GM21717 (cell line): Measurements from ENCODE around the gene SEMA4B.
"Not testable (repeated sequence)": the region's sequence is repeated elsewhere in the genome, so short reads cannot be mapped to it uniquely, and the experiment has no call there.

Source experiments
- ATAC-seq: cut with Tn5 transposase; IDR thresholded peaks from one replicate; pipeline ENCODE4 v1.9.1; 2021; ENCODE audit warnings: mild to moderate bottlenecking, moderate library complexity; ENCODE audit not compliant: unreplicated experiment

Gene SEMA4B

GRCh38 chr15:90201130-90201943 is at the start of gene SEMA4B:
SEMA4B (plus strand) TSS chr15:90201330; CDS start chr15:90201579, 249 bp downstream.
- ATAC-seq: peak; percentile 86

DNA sequence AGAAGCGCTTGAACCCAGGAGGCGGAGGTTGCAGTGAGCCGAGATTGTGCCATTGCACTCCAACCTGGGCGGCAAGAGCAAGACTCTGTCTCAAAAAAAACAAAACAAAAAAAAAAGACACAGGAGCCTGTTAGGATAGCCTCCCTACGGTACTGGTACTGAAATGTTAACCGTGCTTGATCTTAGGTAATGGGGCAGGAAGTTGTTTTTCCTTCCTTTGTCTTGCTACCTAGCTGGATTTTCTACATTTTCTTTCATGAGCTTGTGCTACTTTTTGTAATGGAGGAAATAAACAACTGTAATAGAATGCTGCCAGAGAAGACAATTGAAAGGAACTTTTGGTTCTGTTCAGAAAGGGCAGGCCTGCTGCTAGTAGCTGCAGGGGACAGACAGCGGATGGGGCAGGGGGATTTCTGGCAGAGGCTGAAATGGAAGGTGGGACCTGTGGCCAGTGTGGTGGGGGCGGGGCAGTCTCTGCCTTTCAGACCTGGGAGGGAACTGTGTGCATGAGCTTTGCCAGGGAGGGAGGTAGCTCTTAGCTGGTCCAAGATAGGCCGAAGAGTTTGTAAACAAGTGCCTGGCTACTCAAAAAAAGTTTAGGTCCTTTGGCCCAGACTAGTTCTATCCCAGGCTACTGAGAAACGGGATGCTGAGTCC is 49.0 kb upstream of the SEMA4B start:
- no peak for ATAC-seq

DNA sequence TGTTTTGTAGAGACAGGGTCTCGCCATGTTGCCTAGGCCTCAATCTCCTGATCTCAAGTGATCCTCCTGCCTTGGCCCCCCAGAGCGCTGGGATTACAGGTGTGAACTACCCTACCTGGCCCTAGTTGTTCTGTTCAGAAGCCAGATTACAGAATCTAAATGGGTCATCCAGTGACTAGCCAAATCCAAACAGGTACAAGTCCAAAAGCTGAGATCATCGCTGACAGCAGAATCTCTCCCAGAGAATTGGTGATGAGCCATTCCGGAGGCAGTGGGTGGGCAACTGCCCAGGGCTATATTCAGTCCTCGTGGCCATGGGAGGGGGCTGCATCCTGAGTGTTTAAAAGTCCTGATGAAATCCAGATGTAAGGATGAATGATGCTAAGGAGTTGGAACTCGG is 47.5 kb upstream of the SEMA4B start:
- no peak for ATAC-seq

GRCh38 chr15:90154246-90154645 is 46.9 kb upstream of the SEMA4B start:
- no peak for ATAC-seq

GRCh38 chr15:90154861-90155626 is 46.1 kb upstream of the SEMA4B start:
- ATAC-seq: no peak

DNA sequence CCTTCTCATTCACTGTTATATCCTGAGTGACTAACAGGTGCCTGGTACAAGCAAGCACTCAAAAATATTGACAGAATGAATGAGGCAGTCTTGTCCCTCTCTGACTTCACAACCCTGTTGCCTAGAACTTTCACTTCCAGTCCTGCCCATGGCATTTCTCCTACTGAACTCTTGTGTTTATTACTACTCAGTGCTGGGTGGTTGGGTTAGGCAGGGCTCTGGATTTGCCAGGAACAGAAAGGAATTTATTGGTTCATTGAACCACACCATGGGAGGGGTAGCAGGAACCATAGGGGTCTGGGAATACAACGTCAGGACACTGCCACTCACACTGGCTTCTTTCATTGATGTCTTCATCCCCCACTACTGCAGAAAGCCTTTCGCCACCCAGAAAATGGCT is 41.9 kb upstream of the SEMA4B start:
- ATAC-seq: no peak

DNA sequence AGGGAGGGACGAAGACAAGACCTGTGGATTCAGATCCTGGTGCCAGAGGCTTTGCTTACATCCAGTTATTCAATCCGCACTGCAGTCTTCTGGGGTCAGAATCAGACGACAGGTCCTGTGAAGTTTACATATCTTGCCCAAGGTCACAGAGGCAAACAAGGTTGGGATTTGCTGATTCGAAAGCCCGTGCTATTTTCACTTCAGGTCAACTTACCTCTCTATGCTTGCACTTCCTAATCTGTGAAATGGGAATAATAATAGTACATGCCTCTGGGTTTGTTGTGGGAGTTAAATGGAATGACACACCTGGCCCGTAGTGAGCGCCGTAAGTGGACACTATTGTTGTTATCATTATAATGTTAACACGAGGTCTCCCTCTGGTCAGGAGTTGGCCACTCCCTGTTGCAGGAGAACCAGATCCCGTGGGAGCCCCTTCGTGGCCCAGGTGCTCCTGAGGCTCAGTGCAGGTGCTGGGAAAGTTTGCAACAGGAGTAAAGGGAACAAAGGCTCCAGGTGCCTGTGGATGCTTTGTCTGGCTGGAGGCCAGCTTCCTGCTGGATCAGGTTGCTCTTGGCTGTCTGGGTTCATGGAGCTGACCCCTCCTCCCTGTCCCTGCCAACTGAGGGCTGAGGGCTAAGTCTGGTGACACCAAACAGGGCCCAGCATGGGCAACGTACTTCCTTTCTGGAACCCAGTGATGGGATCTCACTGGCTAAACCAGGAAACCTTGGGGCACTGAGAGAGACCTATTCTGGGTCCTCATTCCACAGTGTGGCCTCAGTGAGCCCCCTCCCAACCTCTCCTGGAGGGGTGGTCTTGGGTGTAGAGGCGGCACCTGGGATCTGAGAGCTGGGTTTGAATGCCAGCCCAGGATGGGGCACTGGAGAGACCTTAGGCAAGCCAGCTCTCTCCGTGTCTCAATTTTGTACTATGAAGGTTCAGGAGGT is 40.1 kb upstream of the SEMA4B start:
- ATAC-seq: no peak

DNA sequence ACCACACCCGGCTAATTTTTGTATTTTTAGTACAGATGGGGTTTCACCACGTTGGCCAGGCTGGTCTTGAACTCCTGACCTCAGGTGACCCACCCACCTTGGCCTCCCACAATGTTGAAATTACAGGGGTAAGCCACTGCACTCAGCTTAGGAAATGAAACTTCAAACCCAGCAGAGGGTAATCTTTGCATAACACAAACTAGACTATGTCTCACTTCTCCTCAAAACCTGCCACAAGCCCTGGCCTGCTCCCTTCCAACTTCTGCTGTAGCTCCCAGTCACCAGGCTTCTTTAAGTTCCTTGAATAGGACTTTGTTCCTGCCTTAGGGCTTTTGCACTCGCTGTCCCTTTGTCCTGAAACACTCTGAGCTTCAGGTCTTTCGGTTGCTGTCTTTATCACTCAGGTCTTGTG is 39.2 kb upstream of the SEMA4B start:
- ATAC-seq: peak; percentile 85

DNA sequence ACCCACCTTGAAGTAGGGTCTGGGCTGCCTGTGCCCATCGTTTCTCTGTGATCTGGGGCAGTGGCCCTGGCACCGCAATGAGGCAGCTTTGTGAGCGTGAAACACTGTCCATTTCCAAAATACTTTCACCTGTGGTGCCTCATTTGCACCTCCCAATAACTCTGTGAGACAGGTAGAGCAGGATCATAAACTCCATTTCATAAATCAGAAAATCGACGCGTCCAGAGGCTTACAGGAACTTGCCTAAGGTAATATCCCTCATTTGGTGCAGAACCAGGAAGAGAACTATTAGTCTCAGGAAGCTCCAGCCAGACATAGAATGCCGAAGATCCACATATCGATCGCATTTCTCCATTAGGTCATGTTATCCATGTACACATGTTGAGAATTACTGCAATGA is 38.2 kb upstream of the SEMA4B start:
- ATAC-seq: no peak

- not testable (repeated sequence) for ATAC-seq
These were observed 36.9 kb upstream of the SEMA4B start for GRCh38 chr15:90164239-90164638.

DNA sequence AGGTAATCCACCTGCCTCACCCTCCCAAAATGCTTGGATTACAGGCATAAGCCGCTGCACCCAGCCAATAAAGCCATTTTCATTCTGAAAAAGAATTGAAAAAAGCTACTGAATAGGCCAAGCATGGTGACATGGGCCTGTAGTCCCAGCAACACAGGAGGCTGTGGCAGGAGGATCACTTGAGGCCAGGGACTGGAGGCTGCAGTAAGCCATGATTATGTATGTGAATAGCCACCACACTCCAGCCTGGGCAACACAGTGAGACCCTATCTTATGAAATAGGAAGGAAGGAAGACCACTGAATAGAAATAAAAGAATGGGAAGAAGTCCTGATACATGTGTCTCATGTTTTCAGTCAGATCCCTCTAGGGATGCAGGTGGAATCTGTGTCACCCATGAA is 36.0 kb upstream of the SEMA4B start:
- ATAC-seq: no peak

DNA sequence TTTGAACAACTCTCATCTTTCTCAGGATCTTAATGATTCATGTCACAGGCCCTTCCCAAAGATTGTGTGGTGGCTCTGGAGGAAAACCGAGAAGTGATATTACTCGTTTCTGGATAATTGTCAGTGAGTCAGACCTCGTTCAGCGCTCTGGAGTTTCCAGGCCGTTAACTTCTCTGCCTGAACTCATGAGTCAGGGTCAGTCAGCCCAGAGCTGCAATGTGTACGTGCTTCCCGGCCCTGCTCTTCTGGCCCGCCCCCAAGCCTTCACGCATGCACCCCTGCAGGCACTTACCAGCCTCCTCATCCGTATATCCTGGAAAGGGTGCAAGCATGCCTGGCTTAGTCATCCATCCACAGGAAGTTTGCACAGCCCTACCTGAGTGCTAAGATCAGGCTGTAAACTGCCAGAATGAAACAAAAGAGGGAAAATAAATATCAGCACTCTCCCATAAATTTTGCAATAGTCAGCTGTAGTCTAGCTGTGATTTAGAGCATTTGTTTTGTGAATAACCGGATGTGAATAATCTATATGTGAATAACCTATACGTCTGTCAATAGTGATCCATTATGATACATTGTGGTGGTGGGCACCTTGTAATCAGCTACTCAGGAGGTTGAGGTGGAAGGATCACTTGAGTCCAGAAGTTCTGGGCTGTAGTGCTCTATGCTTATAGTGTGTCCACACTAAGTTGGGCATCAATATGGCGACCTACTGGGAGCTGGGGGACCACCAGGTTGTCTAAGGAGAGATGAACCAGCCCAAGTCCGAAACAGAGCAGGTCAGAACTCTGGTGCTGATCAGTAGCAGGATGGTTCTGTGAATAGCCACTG is 35.3 kb upstream of the SEMA4B start:
- peak; percentile 44 for ATAC-seq

GRCh38 chr15:90167121-90167520 is 34.0 kb upstream of the SEMA4B start:
- no peak for ATAC-seq

- ATAC-seq: no peak
These were observed 29.5 kb upstream of the SEMA4B start for GRCh38 chr15:90171623-90172022.

GRCh38 chr15:90173372-90173771 is 27.8 kb upstream of the SEMA4B start:
- ATAC-seq: no peak

DNA sequence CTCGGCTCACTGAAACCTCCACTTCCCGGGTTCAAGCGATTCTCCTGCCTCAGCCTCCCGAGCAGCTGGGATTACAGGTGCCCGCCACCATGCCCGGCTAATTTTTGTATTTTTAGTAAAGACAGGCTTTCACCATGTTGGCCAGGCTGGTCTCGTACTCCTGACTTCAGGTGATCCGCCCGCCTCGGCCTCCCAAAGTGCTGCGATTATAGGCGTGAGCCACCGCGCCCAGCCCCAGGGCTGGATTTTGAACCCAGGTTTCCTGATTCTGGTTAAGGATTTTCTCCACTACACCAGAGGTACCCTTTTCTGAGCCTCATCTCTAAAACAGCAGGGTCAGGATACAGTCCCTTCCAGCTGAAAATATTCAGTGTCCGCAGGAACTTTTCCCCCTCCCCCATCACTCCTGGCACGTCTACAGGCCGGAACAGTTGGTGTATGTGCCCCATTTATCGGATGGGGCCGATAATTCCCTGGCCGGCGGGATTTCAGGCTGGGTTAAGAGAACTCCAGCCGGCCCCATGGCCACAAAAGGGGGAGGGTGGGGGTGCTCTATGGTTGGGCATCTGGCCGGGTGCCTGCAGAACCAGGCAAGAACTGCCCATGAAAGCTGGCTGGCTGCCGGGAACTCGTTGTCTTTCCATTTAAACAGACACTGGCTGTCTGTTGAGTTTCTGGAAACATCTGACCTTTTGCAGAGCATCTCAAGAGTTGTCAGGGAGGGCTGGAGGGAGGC is 26.8 kb upstream of the SEMA4B start:
- no peak for ATAC-seq

DNA sequence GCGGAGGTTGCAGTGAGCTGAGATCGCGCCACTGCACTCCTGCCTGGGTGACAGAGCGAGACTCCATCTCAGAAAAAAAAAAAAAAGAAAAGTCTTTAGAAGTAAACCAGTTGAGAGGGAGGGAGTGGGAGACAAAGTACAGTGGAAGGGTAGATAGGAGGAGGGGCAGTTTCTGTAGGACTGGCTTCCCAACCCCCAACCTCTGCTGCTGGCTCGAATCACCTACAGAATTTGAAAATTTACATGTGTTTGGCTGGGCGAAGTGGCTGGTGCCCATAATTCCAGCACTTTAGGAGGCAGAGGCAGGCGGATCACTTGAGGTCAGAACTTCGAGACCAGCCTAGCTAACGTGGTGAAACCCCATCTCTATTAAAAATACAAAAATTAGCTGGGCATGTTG is 24.1 kb upstream of the SEMA4B start:
- ATAC-seq: no peak

DNA sequence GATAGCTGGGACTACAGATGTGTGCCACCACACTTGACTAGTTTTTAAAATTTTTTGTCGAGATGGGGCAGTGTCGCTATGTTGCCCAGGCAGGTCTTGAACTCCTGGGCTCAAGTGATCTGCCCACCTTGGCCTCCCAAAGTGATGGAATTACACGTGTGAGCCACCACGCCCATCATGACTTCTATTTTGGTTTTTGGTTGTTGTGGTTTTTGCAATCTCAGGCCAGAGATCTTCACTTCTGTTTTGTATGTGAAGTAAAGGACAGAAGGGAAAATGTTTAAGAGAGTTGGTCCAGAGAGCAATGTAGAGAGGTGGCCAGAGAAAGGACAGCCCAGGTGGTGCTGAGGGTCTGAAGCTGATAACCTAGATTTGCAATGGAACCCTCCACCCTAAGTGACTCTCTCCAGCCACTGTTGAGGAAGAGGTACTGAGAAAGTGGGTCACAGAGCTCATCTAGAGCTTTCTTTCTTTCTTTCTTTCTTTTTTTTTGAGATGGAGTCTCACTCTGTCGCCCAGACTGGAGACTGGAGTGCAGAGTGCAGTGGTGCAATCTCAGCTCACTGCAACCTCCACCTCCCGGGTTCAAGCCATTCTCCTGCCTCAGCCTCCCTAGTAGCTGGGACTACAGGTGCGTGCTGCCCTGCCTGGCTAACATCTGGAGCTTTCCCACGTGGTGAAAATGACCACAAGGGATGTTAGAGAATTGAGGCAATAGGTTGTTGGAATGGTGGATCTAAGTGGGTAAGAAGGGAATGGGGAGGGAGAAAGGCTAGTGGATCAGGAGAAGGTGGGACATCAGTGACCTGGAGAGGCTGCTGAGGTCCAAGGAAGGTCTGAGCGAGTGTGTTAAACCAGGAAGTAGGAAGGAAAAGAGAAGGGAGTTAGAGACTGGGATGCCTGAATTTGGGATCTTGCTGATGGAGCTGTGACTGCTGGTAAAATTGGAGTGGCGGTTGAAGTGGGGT is 22.4 kb upstream of the SEMA4B start:
- ATAC-seq: peak; percentile 50
